Endothelial cell (in vitro differentiated cells): ENCODE data around the gene FOXO3B. TPM values are rescaled to one million over a fixed set of nuclear protein-coding genes. Genes with fewer than 3 reads are reported as not detected.
"Not testable (repeated sequence)": the region's sequence is repeated elsewhere in the genome, so short reads cannot be mapped to it uniquely, and the experiment has no call there.

Experiments
- DNase-seq: peaks from one replicate; pipeline ENCODE4 v3.0.0; 2021; ENCODE audit warnings: low spot score
- H3K27ac Mint-ChIP-seq: one replicate; pipeline ENCODE4 v1.8.0; 2021; ENCODE audit warnings: mixed read lengths, inconsistent platforms; ENCODE audit not compliant: unreplicated experiment
- H3K27me3 Mint-ChIP-seq: one replicate; pipeline ENCODE4 v1.8.0; 2021; ENCODE audit warnings: mild to moderate bottlenecking, moderate library complexity, mixed read lengths, inconsistent platforms; ENCODE audit not compliant: unreplicated experiment
- H3K36me3 Mint-ChIP-seq: one replicate; pipeline ENCODE4 v1.8.0; 2021; ENCODE audit warnings: mild to moderate bottlenecking, low read depth, mixed read lengths, inconsistent platforms; ENCODE audit not compliant: unreplicated experiment
- H3K4me1 Mint-ChIP-seq: one replicate; pipeline ENCODE4 v1.8.0; 2021; ENCODE audit warnings: mild to moderate bottlenecking, mixed read lengths, inconsistent platforms; ENCODE audit not compliant: unreplicated experiment
- H3K4me3 Mint-ChIP-seq: one replicate; pipeline ENCODE4 v1.8.0; 2021; ENCODE audit warnings: mild to moderate bottlenecking, mixed read lengths, inconsistent platforms; ENCODE audit not compliant: unreplicated experiment
- H3K9me3 Mint-ChIP-seq: one replicate; pipeline ENCODE4 v1.8.0; 2021; ENCODE audit warnings: mixed read lengths, inconsistent platforms; ENCODE audit not compliant: unreplicated experiment
- total RNA-seq: library from RNA; stranded (reverse); fragmentation: NEBNext Ultra II Directional; extraction: Animal tissue kit (Norgen Biotek cat#: 25700); gene quantifications from one replicate; pipeline ENCODE4 v1.2.1, GENCODE V29; 2021; ENCODE audit not compliant: unreplicated experiment

FOXO3B gene
- total RNA-seq, 1 donor from 2014 or later, result 14.2 TPM

DNA sequence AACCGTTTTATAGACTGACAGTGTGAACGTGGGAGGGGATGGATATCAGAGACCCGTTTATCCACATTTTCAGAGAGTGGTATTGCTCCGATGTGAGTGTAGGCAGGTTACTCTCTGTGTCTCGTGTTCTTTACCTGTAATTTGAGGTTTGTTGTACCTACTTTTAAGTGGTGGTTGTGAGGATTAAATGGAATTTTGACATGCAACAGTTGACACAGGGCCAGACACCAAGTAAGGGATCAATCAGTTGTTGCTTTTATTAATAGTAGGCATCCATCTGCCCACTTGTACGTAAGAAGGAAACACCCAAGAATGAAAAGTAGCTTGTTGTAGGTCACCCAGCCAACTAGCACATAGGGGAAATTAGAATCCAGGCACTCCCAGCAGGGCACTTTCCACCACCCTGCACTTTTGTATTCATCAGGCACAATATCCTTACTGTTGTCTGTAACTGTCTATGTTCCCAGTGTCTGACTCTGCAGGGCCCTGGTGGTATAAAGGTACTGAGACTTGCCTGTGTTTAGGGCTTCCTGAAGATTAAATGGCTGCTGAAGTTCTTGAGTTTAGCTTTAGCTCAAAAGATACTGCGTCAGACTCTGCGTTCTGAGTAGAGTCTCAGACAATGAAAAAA is 16.5 kb upstream of the FOXO3B start:
- H3K4me3 Mint-ChIP-seq, result peak overlapping the region; percentile 92
- not testable (repeated sequence) for H3K4me1 Mint-ChIP-seq, H3K27me3 Mint-ChIP-seq, DNase-seq, H3K9me3 Mint-ChIP-seq, H3K36me3 Mint-ChIP-seq, H3K27ac Mint-ChIP-seq

GRCh38 chr17:18695143-18695542 is 13.0 kb upstream of the FOXO3B start:
- not testable (repeated sequence) for H3K9me3 Mint-ChIP-seq, DNase-seq, H3K36me3 Mint-ChIP-seq, H3K4me1 Mint-ChIP-seq, H3K4me3 Mint-ChIP-seq, H3K27me3 Mint-ChIP-seq, H3K27ac Mint-ChIP-seq

DNA sequence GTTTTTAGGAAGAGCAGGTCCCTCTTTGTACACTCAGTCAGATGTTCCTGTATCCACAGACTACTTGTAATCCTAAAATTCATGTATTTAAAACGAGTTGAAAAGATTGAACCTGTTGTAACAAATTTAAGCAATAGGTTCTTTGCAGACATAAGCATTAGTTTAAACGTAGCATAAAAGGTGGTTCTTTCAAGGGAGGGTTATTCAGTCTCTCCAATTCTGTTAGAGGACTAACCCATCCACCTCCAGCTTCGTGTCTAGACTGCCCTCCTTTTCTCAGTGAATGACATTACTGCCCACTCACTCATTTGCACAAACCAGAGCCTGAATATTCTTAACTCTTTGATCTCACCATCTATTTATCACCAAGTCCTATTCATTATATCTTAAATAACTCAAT is 554 bp upstream of the FOXO3B start:
- H3K27me3 Mint-ChIP-seq, H3K36me3 Mint-ChIP-seq, H3K9me3 Mint-ChIP-seq, DNase-seq, H3K4me1 Mint-ChIP-seq, H3K27ac Mint-ChIP-seq: not testable (repeated sequence)
- peak overlapping the region; percentile 9 for H3K4me3 Mint-ChIP-seq

- not testable (repeated sequence) for H3K4me1 Mint-ChIP-seq, H3K27me3 Mint-ChIP-seq, H3K9me3 Mint-ChIP-seq, H3K27ac Mint-ChIP-seq, DNase-seq
- Mint-ChIP-seq H3K36me3 (peaks cover 30% of the 10 kb centered on the region), H3K4me3 (peak overlapping the region; percentile 25)
These were observed 4.7 kb downstream of the FOXO3B start for GRCh38 chr17:18677381-18677780.

- H3K4me3 Mint-ChIP-seq, result peak overlapping the region; percentile 25
- H3K27ac Mint-ChIP-seq, DNase-seq, H3K27me3 Mint-ChIP-seq, H3K9me3 Mint-ChIP-seq, H3K4me1 Mint-ChIP-seq: not testable (repeated sequence)
- peaks cover 33% of the 10 kb centered on the region for H3K36me3 Mint-ChIP-seq
These were observed 5.2 kb downstream of the FOXO3B start for GRCh38 chr17:18676928-18677327.

- Mint-ChIP-seq H3K36me3 (peaks cover 60% of the 10 kb centered on the region), H3K9me3 (peaks cover 20% of the 10 kb centered on the region)
- DNase-seq, H3K27me3 Mint-ChIP-seq, H3K27ac Mint-ChIP-seq, H3K4me3 Mint-ChIP-seq, H3K4me1 Mint-ChIP-seq: not testable (repeated sequence)
These were observed 9.5 kb downstream of the FOXO3B start for GRCh38 chr17:18672395-18673227.

GRCh38 chr17:18668625-18669024 is 13.5 kb downstream of the FOXO3B start:
- DNase-seq, H3K4me1 Mint-ChIP-seq, H3K27me3 Mint-ChIP-seq, H3K27ac Mint-ChIP-seq: not testable (repeated sequence)
- Mint-ChIP-seq H3K36me3 (peaks cover 45% of the 10 kb centered on the region), H3K4me3 (peak overlapping the region; percentile 81), H3K9me3 (peaks cover 20% of the 10 kb centered on the region)

DNA sequence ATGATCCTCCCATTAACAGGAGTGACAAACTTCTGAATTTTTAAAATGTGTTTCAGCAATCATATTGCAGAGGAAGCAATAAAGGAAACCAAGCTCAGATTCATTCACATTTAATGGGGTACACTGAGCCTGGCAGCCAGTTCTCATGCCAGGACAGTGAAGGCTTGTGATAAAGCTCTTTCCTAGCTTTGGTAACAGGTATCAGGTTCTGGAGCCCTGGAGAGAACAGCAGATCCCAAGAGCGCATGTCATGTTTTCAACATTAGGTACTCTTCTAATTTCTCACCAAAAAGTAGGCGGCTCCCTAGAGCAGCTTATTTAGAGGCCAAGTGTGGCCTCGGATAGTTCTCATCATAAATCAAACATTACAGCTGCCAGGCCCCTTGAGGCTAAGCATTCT is 14.6 kb downstream of the FOXO3B start:
- DNase-seq, H3K4me3 Mint-ChIP-seq, H3K27me3 Mint-ChIP-seq, H3K27ac Mint-ChIP-seq, H3K4me1 Mint-ChIP-seq: not testable (repeated sequence)
- Mint-ChIP-seq H3K9me3 (peaks cover 20% of the 10 kb centered on the region), H3K36me3 (peaks cover 43% of the 10 kb centered on the region)

DNA sequence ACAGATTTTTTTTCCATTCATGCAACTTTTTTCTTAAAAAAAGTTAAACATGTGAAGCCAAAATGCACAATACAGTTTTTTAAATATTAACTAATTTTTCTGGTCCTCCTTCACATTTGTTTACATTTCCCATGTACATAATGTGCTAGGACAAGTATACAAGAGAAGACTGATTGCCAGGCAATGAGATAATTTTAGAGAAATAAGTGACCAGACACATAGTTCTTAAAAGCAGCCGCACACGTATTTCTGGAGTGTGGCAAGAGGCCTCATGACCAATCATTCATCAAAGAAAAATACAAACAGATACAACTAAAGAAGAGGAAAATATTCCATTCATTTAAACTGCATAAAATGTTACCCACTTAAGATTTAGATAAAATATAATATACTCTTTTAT is 15.8 kb downstream of the FOXO3B start:
- H3K36me3 Mint-ChIP-seq, result peaks cover 39% of the 10 kb centered on the region
- not testable (repeated sequence) for H3K4me1 Mint-ChIP-seq, H3K27ac Mint-ChIP-seq, DNase-seq, H3K27me3 Mint-ChIP-seq, H3K4me3 Mint-ChIP-seq
- peaks cover 24% of the 10 kb centered on the region for H3K9me3 Mint-ChIP-seq

GRCh38 chr17:18661924-18662624 is 20.0 kb downstream of the FOXO3B start:
- H3K4me1 Mint-ChIP-seq, H3K27me3 Mint-ChIP-seq, H3K36me3 Mint-ChIP-seq, H3K9me3 Mint-ChIP-seq, DNase-seq, H3K27ac Mint-ChIP-seq, H3K4me3 Mint-ChIP-seq: not testable (repeated sequence)

GRCh38 chr17:18650094-18650493 is 32.0 kb downstream of the FOXO3B start:
- H3K27ac Mint-ChIP-seq, H3K4me1 Mint-ChIP-seq, H3K4me3 Mint-ChIP-seq, DNase-seq, H3K36me3 Mint-ChIP-seq, H3K27me3 Mint-ChIP-seq, H3K9me3 Mint-ChIP-seq: not testable (repeated sequence)

DNA sequence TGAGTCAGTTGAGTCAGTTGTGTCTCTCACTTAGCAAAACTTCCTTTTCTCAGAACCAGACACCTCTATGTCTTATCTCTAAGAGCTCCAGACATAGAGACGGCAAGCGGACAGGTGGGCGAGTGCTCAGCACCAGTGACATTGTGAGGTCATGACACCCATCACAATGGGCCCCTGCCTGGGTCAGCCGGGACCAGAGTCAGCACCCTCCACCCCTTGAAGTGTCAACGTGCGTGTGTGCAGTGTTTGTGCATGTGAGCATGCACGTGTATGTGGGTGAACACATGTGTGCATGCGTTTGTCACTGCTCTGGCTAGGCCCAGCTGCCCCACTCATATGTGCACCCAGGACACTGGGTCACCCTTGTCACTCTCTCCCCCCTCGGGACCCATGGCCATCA is 37.8 kb downstream of the FOXO3B start, which contains the start of gene TBC1D28:
TBC1D28 (minus strand) TSS at position 101 of the 400 bp plus-strand sequence. CDS start 3,039 bp downstream, outside the sequence.
- not testable (repeated sequence) for H3K27ac Mint-ChIP-seq, H3K36me3 Mint-ChIP-seq, H3K9me3 Mint-ChIP-seq, H3K4me3 Mint-ChIP-seq, H3K4me1 Mint-ChIP-seq, DNase-seq, H3K27me3 Mint-ChIP-seq
